ENCODE measurements around the gene WDR72. TPM values are rescaled to one million over a fixed set of nuclear protein-coding genes. Genes with fewer than 3 reads are reported as not detected.

The WDR72 gene
- polyA plus RNA-seq, 1 of the 3 experiments (the other 2 are of a cell fraction) = 0.02 TPM

- POLR2A ChIA-PET = no interaction called here
- Histone ChIP-seq H3K79me2 (ENCODE audit: insufficient read depth) (no peaks in the 10 kb centered on the region), H2AFZ (ENCODE audit: low read depth) (no peak overlapping the region), H3F3A (replicated peaks; ENCODE audit: insufficient read depth) (no peaks in the 10 kb centered on the region), H3K36me3 (replicated peaks in 1 of 2; ENCODE audit: control insufficient read depth in 1 of 2, insufficient read depth in 2 of 2, low read length in 1 of 2) (no peaks in the 10 kb centered on the region), H3K9me3 (no peaks in the 10 kb centered on the region), H3K27me3 (ENCODE audit: insufficient read depth) (no peaks in the 10 kb centered on the region), H3K9me2 (no peaks in the 10 kb centered on the region), H3K4me1 (ENCODE audit: control insufficient read depth in 1 of 2, insufficient read depth in 2 of 2, low read depth in 1 of 2, low read length in 1 of 2) (no peaks in the 10 kb centered on the region), H3K4me2 (no peak overlapping the region), H3K4me3 (ENCODE audit: low read depth in 2 of 2, low read length in 1 of 2) (no peak overlapping the region), H4K20me1 (ENCODE audit: insufficient read depth) (no peaks in the 10 kb centered on the region), H3K9ac (no peak overlapping the region), H3K27ac (ENCODE audit: low read depth in 2 of 2, low read length in 1 of 2) (no peak overlapping the region)
- DNase-seq = no peak
- CTCF ChIA-PET = no interaction called here
- TF ChIP-seq RFX5 (IDR thresholded peaks at IDR 0.05; ENCODE audit: low read length) = no peak
- TF ChIP-seq REST (IDR thresholded peaks at IDR 0.05; ENCODE audit: low read depth, low read length) = no peak
- no peak for TF ChIP-seq USF1 (IDR thresholded peaks at IDR 0.05; ENCODE audit: borderline replicate concordance, low read depth)
- no peak for TF ChIP-seq EP300 (IDR thresholded peaks at IDR 0.05; ENCODE audit: borderline replicate concordance in 1 of 2, low read depth in 1 of 2, low read length in 1 of 2)
- no peak for TF ChIP-seq CHD2 (IDR thresholded peaks at IDR 0.05; ENCODE audit: low read length, partially characterized antibody)
- TF ChIP-seq YY1 (IDR thresholded peaks at IDR 0.05; ENCODE audit: low read depth) = no peak
- TF ChIP-seq RXRA (IDR thresholded peaks at IDR 0.05; ENCODE audit: borderline replicate concordance, low read depth) = no peak
- no peak for TF ChIP-seq NFIC (IDR thresholded peaks at IDR 0.05; ENCODE audit: borderline replicate concordance)
- no peak for TF ChIP-seq TEAD4 (IDR thresholded peaks at IDR 0.05; ENCODE audit: borderline replicate concordance, insufficient read depth)
- no peak for TF ChIP-seq ELF1 (IDR thresholded peaks at IDR 0.05)
- no peak for TF ChIP-seq EZH2phosphoT487 (IDR thresholded peaks at IDR 0.05; ENCODE audit: borderline replicate concordance, low read depth)
- no peak for TF ChIP-seq MAX (IDR thresholded peaks at IDR 0.05; ENCODE audit: low read depth)
- TF ChIP-seq MEF2A (IDR thresholded peaks at IDR 0.05; ENCODE audit: borderline replicate concordance, low read depth) = no peak
- no peak for TF ChIP-seq PBX3 (IDR thresholded peaks at IDR 0.05)
- no peak for TF ChIP-seq MXI1 (IDR thresholded peaks at IDR 0.05; ENCODE audit: low read depth, low read length)
- no peak for TF ChIP-seq USF2 (IDR thresholded peaks at IDR 0.05; ENCODE audit: borderline replicate concordance, low read depth, low read length)
- TF ChIP-seq POLR2AphosphoS5 (IDR thresholded peaks at IDR 0.05; ENCODE audit: low read depth, low read length) = no peak
- TF ChIP-seq FOSL2 (IDR thresholded peaks at IDR 0.05; ENCODE audit: borderline replicate concordance, low read depth) = no peak
- WGBS (ENCODE audit: low lambda C conversion rate) = 8% methylated on average over 11 of the region's 11 CpGs
Measured at GRCh38 chr15:53658827-53659555, 100.5 kb downstream of the WDR72 start.
